K562 (cell line): ENCODE data around the gene TSPOAP1. TPM values are rescaled to one million over a fixed set of nuclear protein-coding genes. Genes with fewer than 3 reads are reported as not detected.

Source experiments
- CC2D1A ChIP-seq: fragments of 450-650 bp; IDR thresholded peaks from 2 replicates; pipeline ENCODE4 v1.6.1; 2017; ENCODE audit warnings: mild to moderate bottlenecking
- CREB5 ChIP-seq: fragments of 250-450 bp; sonication (Bioruptor Pico); IDR thresholded peaks from 2 replicates; pipeline ENCODE4 v1.5.0; 2020; ENCODE audit warnings: mild to moderate bottlenecking
- EP400 ChIP-seq: fragments of 450-650 bp; IDR thresholded peaks from 2 replicates; pipeline ENCODE4 v1.6.1; 2017; ENCODE audit warnings: antibody characterized with exemption, mild to moderate bottlenecking, moderate library complexity
- HBP1 ChIP-seq: fragments of 450-650 bp; formaldehyde crosslinking; IDR thresholded peaks from 2 replicates; pipeline ENCODE4 v1.4.0; 2022; ENCODE audit warnings: missing genetic modification characterization
- ILF3 ChIP-seq: fragments of 450-650 bp; IDR thresholded peaks from 2 replicates; pipeline ENCODE4 v1.6.1; 2018; ENCODE audit warnings: antibody characterized with exemption, mild to moderate bottlenecking, moderate library complexity, borderline replicate concordance
- JUND ChIP-seq, 2 experiments: IDR thresholded peaks; 2 replicates in 1 of 2; 3 replicates in 1 of 2; pipeline ENCODE4 v1.6.1; 2011; ENCODE audit warnings: borderline replicate concordance in 2 of 2, low read depth in 2 of 2, low read length in 2 of 2, improper control_type of control experiment in 1 of 2, missing biosample characterization in 1 of 2, missing genetic modification characterization in 1 of 2, missing genetic modification reagents in 1 of 2
- NR3C1 ChIP-seq: sonication (generic); formaldehyde crosslinking; IDR thresholded peaks from 2 replicates; pipeline ENCODE4 v1.8.1; 2022; ENCODE audit warnings: missing genetic modification reagents
- POLR2A ChIP-seq: fragments of 450-650 bp; conservative IDR thresholded peaks from 2 replicates; pipeline ENCODE4 v1.6.1; 2016
- POLR3A ChIP-seq: IDR thresholded peaks from 2 replicates; pipeline ENCODE4 v1.6.1; 2011; ENCODE audit warnings: borderline replicate concordance, mild to moderate bottlenecking, moderate library complexity; ENCODE audit not compliant: insufficient read length, insufficient read depth; ENCODE audit errors: extremely low read depth
- RFX7 ChIP-seq: fragments of 250-450 bp; sonication (Bioruptor Pico); IDR thresholded peaks from 2 replicates; pipeline ENCODE4 v1.5.1; 2021; ENCODE audit warnings: mild to moderate bottlenecking
- SLC30A9 ChIP-seq: fragments of 250-450 bp; sonication (Bioruptor Pico); IDR thresholded peaks from 2 replicates; pipeline ENCODE4 v1.8.0; 2022; ENCODE audit warnings: mild to moderate bottlenecking, moderate library complexity
- SOX6 ChIP-seq: fragments of 450-650 bp; IDR thresholded peaks from 2 replicates; pipeline ENCODE4 v1.6.1; 2014; ENCODE audit warnings: mild to moderate bottlenecking
- TCF7 ChIP-seq: sonication (generic); IDR thresholded peaks from 2 replicates; pipeline ENCODE4 v1.6.1; 2016; ENCODE audit warnings: antibody characterized with exemption, borderline replicate concordance
- TSHZ1 ChIP-seq: fragments of 250-450 bp; sonication (Bioruptor Pico); IDR thresholded peaks from 2 replicates; pipeline ENCODE4 v1.4.0; 2020; ENCODE audit warnings: mild to moderate bottlenecking, moderate library complexity
- XRCC3 ChIP-seq: fragments of 450-650 bp; IDR thresholded peaks from 2 replicates; pipeline ENCODE4 v1.6.1; 2017; ENCODE audit warnings: mild to moderate bottlenecking, moderate library complexity
- YY1 ChIP-seq, 3 experiments: IDR thresholded peaks; 2 replicates each; pipeline ENCODE4 v1.6.1; 2011; ENCODE audit warnings: low read length in 2 of 3, mild to moderate bottlenecking in 2 of 3, moderate library complexity in 2 of 3, borderline replicate concordance in 1 of 3, control low read depth in 1 of 3, low read depth in 1 of 3; ENCODE audit not compliant: insufficient read depth in 3 of 3, insufficient replicate concordance in 2 of 3, control insufficient read depth in 1 of 3, insufficient read length in 1 of 3; ENCODE audit errors: extremely low read depth in 1 of 3
- ZNF124 ChIP-seq: sonication (generic); formaldehyde crosslinking; IDR thresholded peaks from 2 replicates; pipeline ENCODE4 v1.8.1; 2022; ENCODE audit warnings: missing genetic modification reagents
- ZNF175 ChIP-seq: fragments of 200-800 bp; sonication (Bioruptor generic); IDR thresholded peaks from 2 replicates; pipeline ENCODE4 v1.6.1; 2016; ENCODE audit warnings: low read depth, mild to moderate bottlenecking, missing genetic modification characterization, missing compliant biosample characterization
- ZNF24 ChIP-seq: fragments of 450-650 bp; IDR thresholded peaks from 2 replicates; pipeline ENCODE4 v1.6.1; 2016
- ZNF395 ChIP-seq: fragments of 200-800 bp; sonication (Bioruptor generic); IDR thresholded peaks from 2 replicates; pipeline ENCODE4 v1.6.1; 2017; ENCODE audit warnings: missing genetic modification characterization, missing compliant biosample characterization
- polyA plus RNA-seq, 8 experiments: library from polyadenylated mRNA; depleted of rRNA in 4 of 8; stranded (reverse) in 5 of 8; unstranded in 3 of 8; fragments of >200 nt; fragmentation: Nextera tagmentation in 2 of 8; fragmentation: Illumina TruSeq in 1 of 8; extraction: Ambion mirVana in 2 of 8; extraction: Trizol in 1 of 8; gene quantifications; 2 replicates each; pipeline versions ENCODE4 v1.2.1 to v1.2.3, GENCODE V29; 2011 to 2014; ENCODE audit warnings: inconsistent platforms in 1 of 8, missing spikeins in 1 of 8
- total RNA-seq, 7 experiments: library from RNA; depleted of rRNA in 6 of 7; stranded (reverse); fragments of >200 nt in 6 of 7; fragmentation: Illumina TruSeq in 2 of 7; extraction: Trizol in 2 of 7; gene quantifications; 2 replicates each; pipeline versions ENCODE4 v1.2.1 to v1.2.3, GENCODE V29; 2011 to 2021; ENCODE audit warnings: low replicate concordance in 1 of 7

Gene TSPOAP1
- total and polyA plus RNA-seq, 9 of the 15 experiments (the other 6 are each of a cell fraction or from before 2014, with no cell fraction given), result 0.87 to 3.9 (median 1.8) TPM; not detected in 2

GRCh38 chr17:58364270-58364942 is 35.8 kb upstream of the TSPOAP1 start (continued):
- no peak for TF ChIP-seq TSHZ1 (CRISPR knock-in tag)
- TF ChIP-seq SLC30A9 (CRISPR knock-in tag), result no peak
- TF ChIP-seq CREB5 (CRISPR knock-in tag), result no peak
- no peak for TF ChIP-seq POLR3A
- TF ChIP-seq RFX7, result no peak
- TF ChIP-seq POLR2A, result no peak; the same call in 1 of the 2 replicates
- no peak for TF ChIP-seq ZNF395
- TF ChIP-seq EP400, result peak; percentile 76; the same call in 1 of the 2 replicates
- TF ChIP-seq YY1 (IDR thresholded peaks at IDR 0.05; ENCODE audit: borderline replicate concordance in 1 of 3, control insufficient read depth in 1 of 3, extremely low read depth in 1 of 3, insufficient read depth in 3 of 3, insufficient read length in 1 of 3, insufficient replicate concordance in 2 of 3, low read depth in 1 of 3, low read length in 2 of 3), result no peak
- no peak for TF ChIP-seq ZNF124 (CRISPR knock-in tag)
- no peak for TF ChIP-seq TCF7
- no peak for TF ChIP-seq ILF3
- TF ChIP-seq ZNF24, result no peak
- TF ChIP-seq SOX6, result peak; percentile 93
- TF ChIP-seq HBP1 (CRISPR knock-in tag), result no peak
- peak; percentile 41; the same call in 1 of the 2 replicates for TF ChIP-seq JUND (IDR thresholded peaks at IDR 0.05; ENCODE audit: borderline replicate concordance, low read depth, low read length)
- peak; percentile 13; the same call in 1 of the 3 replicates for TF ChIP-seq JUND (tag; IDR thresholded peaks at IDR 0.05; ENCODE audit: borderline replicate concordance, low read depth, low read length)
- no peak for TF ChIP-seq XRCC3
- TF ChIP-seq ZNF175 (CRISPR knock-in tag), result no peak
- peak; percentile 83; the same call in 1 of the 2 replicates for TF ChIP-seq CC2D1A
- TF ChIP-seq NR3C1, result no peak
